Measurements from ENCODE around the gene ZNF785. TPM values are rescaled to one million over a fixed set of nuclear protein-coding genes. Genes with fewer than 3 reads are reported as not detected.
A peak's percentile ranks its signal among the peaks of the same experiment; 100 is the strongest.

The ZNF785 gene
- total RNA-seq, 1 experiment from 2014 or later = 18.8 TPM

GRCh38 chr16:30570636-30571444 is 14.7 kb downstream of the ZNF785 start:
- Histone ChIP-seq H4K5ac (ENCODE audit: insufficient read length, low read depth, low read length) (no peak overlapping the region), H3K4ac (ENCODE audit: low read depth, low read length) (no peak overlapping the region), H2BK5ac (ENCODE audit: insufficient read length, low read length) (no peak overlapping the region), H4K91ac (ENCODE audit: insufficient read length, low read depth, low read length) (no peak overlapping the region), H4K8ac (replicated peaks; ENCODE audit: insufficient read length, low read depth, low read length) (no peak overlapping the region), H3K4me1 (ENCODE audit: insufficient read depth, low read length) (no peaks in the 10 kb centered on the region; the same call in 1 of the 2 replicates), H4K20me1 (ENCODE audit: control insufficient read depth, insufficient read depth, insufficient read length) (no peaks in the 10 kb centered on the region), H3K27ac (ENCODE audit: insufficient read length, low read depth, low read length) (no peak overlapping the region), H3K9ac (ENCODE audit: extremely low read depth, insufficient read length, low read length) (peak overlapping the region; percentile 41), H3K14ac (ENCODE audit: insufficient read depth, low read length) (peak overlapping the region; percentile 72), H3K56ac (ENCODE audit: insufficient read length, low read depth, low read length) (no peak overlapping the region), H3K27me3 (ENCODE audit: insufficient read depth, low read length) (no peaks in the 10 kb centered on the region), H3K23me2 (ENCODE audit: insufficient read length, low read depth, low read length, poor library complexity, severe bottlenecking) (peaks cover 16% of the 10 kb centered on the region), H3K23ac (ENCODE audit: insufficient read length, low read depth, low read length) (no peak overlapping the region), H3K79me1 (ENCODE audit: insufficient read depth, low read depth, low read length, poor library complexity, severe bottlenecking) (no peaks in the 10 kb centered on the region), H2BK15ac (ENCODE audit: low read depth, low read length) (no peak overlapping the region), H2BK12ac (ENCODE audit: insufficient read length, low read depth, low read length) (no peak overlapping the region), H2BK120ac (ENCODE audit: low read depth, low read length, poor library complexity, severe bottlenecking) (no peak overlapping the region), H2AFZ (ENCODE audit: low read length) (no peak overlapping the region), H2AK5ac (ENCODE audit: insufficient read length, low read length) (no peak overlapping the region), H3T11ph (ENCODE audit: low read length) (no peak overlapping the region), H2BK20ac (ENCODE audit: low read depth, low read length, poor library complexity, severe bottlenecking) (no peak overlapping the region), H3K18ac (ENCODE audit: insufficient read length, low read depth, low read length) (no peak overlapping the region), H3K79me2 (ENCODE audit: insufficient read depth, low read length) (no peaks in the 10 kb centered on the region), H3K9me3 (ENCODE audit: control insufficient read depth, low read depth, low read length) (no peaks in the 10 kb centered on the region), H3K4me2 (ENCODE audit: insufficient read depth, insufficient read length, low read length) (peak overlapping the region; percentile 96)
- Mint-ChIP-seq H3K4me1 (peaks cover 13 to 17% of the 10 kb centered on the region in 2 experiments), H3K36me3 (ENCODE audit: insufficient read depth in 1 of 3, low read depth in 3 of 3) (no peaks in the 10 kb centered on the region), H3K27ac (peak overlapping the region; percentile 82 to 97 (median 91); a peak in 6 of 7 replicates), H3K27me3 (ENCODE audit: low read depth) (peaks cover 12% of the 10 kb centered on the region), H3K9me3 (no peaks in the 10 kb centered on the region), H3K4me3 (peak overlapping the region; percentile 83 to 92)
- TF ChIP-seq, protein P1, sequence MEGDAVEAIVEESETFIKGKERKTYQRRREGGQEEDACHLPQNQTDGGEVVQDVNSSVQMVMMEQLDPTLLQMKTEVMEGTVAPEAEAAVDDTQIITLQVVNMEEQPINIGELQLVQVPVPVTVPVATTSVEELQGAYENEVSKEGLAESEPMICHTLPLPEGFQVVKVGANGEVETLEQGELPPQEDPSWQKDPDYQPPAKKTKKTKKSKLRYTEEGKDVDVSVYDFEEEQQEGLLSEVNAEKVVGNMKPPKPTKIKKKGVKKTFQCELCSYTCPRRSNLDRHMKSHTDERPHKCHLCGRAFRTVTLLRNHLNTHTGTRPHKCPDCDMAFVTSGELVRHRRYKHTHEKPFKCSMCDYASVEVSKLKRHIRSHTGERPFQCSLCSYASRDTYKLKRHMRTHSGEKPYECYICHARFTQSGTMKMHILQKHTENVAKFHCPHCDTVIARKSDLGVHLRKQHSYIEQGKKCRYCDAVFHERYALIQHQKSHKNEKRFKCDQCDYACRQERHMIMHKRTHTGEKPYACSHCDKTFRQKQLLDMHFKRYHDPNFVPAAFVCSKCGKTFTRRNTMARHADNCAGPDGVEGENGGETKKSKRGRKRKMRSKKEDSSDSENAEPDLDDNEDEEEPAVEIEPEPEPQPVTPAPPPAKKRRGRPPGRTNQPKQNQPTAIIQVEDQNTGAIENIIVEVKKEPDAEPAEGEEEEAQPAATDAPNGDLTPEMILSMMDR (conservative IDR thresholded peaks at IDR 0.05) = no peak
- peak; percentile 41 for DNase-seq
- no CpG with 5 or more reads among the region's 22 CpGs for whole genome bisulfite sequencing (ENCODE audit: extremely low coverage, insufficient read length, low lambda C conversion rate)
